Hematopoietic multipotent progenitor cell treated with erythropoietin and hydrocortisone succinate and interleukin-3 and kit ligand, for 17 days (in vitro differentiated cells): ENCODE data around the gene HERC6.

ENCODE experiments used
- DNase-seq: peaks from one replicate; pipeline ENCODE4 v3.0.0-alpha.2; 2015; ENCODE audit warnings: low spot score

HERC6 gene

GRCh38 chr4:88447371-88448095, 68.9 kb downstream of the HERC6 start:
- no peak for DNase-seq

- peak; percentile 15 for DNase-seq
Observed at GRCh38 chr4:88448211-88448765, 69.6 kb downstream of the HERC6 start.

- DNase-seq = no peak
Observed at GRCh38 chr4:88448889-88449288, 70.2 kb downstream of the HERC6 start.

- DNase-seq = no peak
Observed at GRCh38 chr4:88449290-88449689, 70.6 kb downstream of the HERC6 start.

- DNase-seq = no peak
Observed at GRCh38 chr4:88451205-88451604, 72.6 kb downstream of the HERC6 start.

- no peak for DNase-seq
Observed at GRCh38 chr4:88452912-88453311, 74.3 kb downstream of the HERC6 start.

GRCh38 chr4:88456670-88457306, 78.1 kb downstream of the HERC6 start, which contains the start of gene HERC5:
TSS of gene HERC5 (plus strand) at chr4:88457119. CDS start at chr4:88457270, 151 bp downstream.
- DNase-seq = peak; percentile 91

- DNase-seq = no peak
Observed at GRCh38 chr4:88457307-88458103, 78.9 kb downstream of the HERC6 start.

- no peak for DNase-seq
Observed at GRCh38 chr4:88458104-88458740, 79.6 kb downstream of the HERC6 start.

- no peak for DNase-seq
Observed at GRCh38 chr4:88465653-88466192, 87.1 kb downstream of the HERC6 start.

GRCh38 chr4:88467392-88467791, 88.7 kb downstream of the HERC6 start:
- DNase-seq = no peak

GRCh38 chr4:88477229-88477860, 98.7 kb downstream of the HERC6 start:
- DNase-seq = no peak

GRCh38 chr4:88478247-88478646, 99.6 kb downstream of the HERC6 start:
- DNase-seq = no peak

GRCh38 chr4:88481537-88481936, 102.9 kb downstream of the HERC6 start:
- DNase-seq = no peak

GRCh38 chr4:88489100-88489761, 110.6 kb downstream of the HERC6 start:
- no peak for DNase-seq
